ENCODE data around the gene CLECL1.

DNA sequence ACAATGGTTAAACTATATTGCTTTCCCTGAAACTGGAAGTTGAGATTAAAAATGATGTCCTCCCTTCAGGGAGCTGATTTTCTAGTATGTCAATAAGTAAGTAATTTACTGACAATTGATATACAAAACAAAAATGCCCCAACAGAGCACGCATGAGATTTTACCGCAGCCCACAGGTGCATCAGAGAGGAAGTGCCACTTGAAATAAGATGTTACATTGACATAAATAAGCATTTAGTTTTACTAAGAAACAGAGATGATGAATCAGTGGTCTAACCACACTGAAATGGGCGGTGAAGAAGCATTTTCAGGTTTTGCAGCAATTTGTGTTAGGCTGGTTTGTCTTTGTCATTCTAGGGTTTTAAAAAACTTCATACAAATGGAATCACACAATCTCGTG lies 8.8 kb upstream of the CLECL1 start:
- TF ChIP-seq EP300 (IDR thresholded peaks at IDR 0.05; ENCODE audit: borderline replicate concordance in 1 of 2, low read depth in 1 of 2, low read length in 1 of 2), result no peak
- TF ChIP-seq RCOR1 (IDR thresholded peaks at IDR 0.05; ENCODE audit: low read length), result no peak
- TF ChIP-seq, protein P1, sequence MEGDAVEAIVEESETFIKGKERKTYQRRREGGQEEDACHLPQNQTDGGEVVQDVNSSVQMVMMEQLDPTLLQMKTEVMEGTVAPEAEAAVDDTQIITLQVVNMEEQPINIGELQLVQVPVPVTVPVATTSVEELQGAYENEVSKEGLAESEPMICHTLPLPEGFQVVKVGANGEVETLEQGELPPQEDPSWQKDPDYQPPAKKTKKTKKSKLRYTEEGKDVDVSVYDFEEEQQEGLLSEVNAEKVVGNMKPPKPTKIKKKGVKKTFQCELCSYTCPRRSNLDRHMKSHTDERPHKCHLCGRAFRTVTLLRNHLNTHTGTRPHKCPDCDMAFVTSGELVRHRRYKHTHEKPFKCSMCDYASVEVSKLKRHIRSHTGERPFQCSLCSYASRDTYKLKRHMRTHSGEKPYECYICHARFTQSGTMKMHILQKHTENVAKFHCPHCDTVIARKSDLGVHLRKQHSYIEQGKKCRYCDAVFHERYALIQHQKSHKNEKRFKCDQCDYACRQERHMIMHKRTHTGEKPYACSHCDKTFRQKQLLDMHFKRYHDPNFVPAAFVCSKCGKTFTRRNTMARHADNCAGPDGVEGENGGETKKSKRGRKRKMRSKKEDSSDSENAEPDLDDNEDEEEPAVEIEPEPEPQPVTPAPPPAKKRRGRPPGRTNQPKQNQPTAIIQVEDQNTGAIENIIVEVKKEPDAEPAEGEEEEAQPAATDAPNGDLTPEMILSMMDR (IDR thresholded peaks at IDR 0.05), result no peak
- no peak for TF ChIP-seq POLR2AphosphoS5 (IDR thresholded peaks at IDR 0.05; ENCODE audit: low read depth, low read length)
- TF ChIP-seq, protein P2, sequence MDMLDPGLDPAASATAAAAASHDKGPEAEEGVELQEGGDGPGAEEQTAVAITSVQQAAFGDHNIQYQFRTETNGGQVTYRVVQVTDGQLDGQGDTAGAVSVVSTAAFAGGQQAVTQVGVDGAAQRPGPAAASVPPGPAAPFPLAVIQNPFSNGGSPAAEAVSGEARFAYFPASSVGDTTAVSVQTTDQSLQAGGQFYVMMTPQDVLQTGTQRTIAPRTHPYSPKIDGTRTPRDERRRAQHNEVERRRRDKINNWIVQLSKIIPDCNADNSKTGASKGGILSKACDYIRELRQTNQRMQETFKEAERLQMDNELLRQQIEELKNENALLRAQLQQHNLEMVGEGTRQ (IDR thresholded peaks at IDR 0.05; ENCODE audit: borderline replicate concordance, low read depth, low read length), result no peak
- no peak for TF ChIP-seq SMC3 (IDR thresholded peaks at IDR 0.05; ENCODE audit: low read depth, low read length)
- TF ChIP-seq ELF1 (IDR thresholded peaks at IDR 0.05), result no peak
- TF ChIP-seq, protein P3, sequence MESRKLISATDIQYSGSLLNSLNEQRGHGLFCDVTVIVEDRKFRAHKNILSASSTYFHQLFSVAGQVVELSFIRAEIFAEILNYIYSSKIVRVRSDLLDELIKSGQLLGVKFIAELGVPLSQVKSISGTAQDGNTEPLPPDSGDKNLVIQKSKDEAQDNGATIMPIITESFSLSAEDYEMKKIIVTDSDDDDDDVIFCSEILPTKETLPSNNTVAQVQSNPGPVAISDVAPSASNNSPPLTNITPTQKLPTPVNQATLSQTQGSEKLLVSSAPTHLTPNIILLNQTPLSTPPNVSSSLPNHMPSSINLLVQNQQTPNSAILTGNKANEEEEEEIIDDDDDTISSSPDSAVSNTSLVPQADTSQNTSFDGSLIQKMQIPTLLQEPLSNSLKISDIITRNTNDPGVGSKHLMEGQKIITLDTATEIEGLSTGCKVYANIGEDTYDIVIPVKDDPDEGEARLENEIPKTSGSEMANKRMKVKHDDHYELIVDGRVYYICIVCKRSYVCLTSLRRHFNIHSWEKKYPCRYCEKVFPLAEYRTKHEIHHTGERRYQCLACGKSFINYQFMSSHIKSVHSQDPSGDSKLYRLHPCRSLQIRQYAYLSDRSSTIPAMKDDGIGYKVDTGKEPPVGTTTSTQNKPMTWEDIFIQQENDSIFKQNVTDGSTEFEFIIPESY (IDR thresholded peaks at IDR 0.05; ENCODE audit: borderline replicate concordance, low read depth), result no peak
- no peak for TF ChIP-seq EZH2phosphoT487 (IDR thresholded peaks at IDR 0.05; ENCODE audit: borderline replicate concordance, low read depth)
- no peak for TF ChIP-seq JUND (IDR thresholded peaks at IDR 0.05)

Data from SK-N-SH (cell line).